Right atrium auricular region (tissue), 2 donors: ENCODE measurements around the gene RANBP2. TPM values are rescaled to one million over a fixed set of nuclear protein-coding genes. Genes with fewer than 3 reads are reported as not detected.
A peak's percentile ranks its signal among the peaks of the same experiment; 100 is the strongest.
"Not testable (repeated sequence)": the region's sequence is repeated elsewhere in the genome, so short reads cannot be mapped to it uniquely, and the experiment has no call there.

ENCODE experiments used
- DNase-seq: peaks from one replicate; pipeline ENCODE4 v3.0.0-alpha.2; 2019; ENCODE audit warnings: low spot score
- H3K27ac ChIP-seq, 2 donors: fragments of 200-600 bp; sonication (generic); 1 replicate in 1 of 2; 2 replicates in 1 of 2; pipeline ENCODE4 v1.5.1; 2016 to 2019
- H3K27me3 ChIP-seq, 2 donors: fragments of 200-600 bp; sonication (generic); one replicate each; pipeline versions ENCODE4 v1.5.1 to v1.6.0; 2017 to 2019
- H3K36me3 ChIP-seq: fragments of 200-600 bp; sonication (generic); one replicate; pipeline ENCODE4 v1.5.1; 2016
- H3K4me1 ChIP-seq, 2 donors: fragments of 200-600 bp; sonication (generic); one replicate each; pipeline versions ENCODE4 v1.5.1 to v1.6.0; 2017 to 2019
- H3K4me3 ChIP-seq, 2 donors: fragments of 200-600 bp; sonication (generic); 1 replicate in 1 of 2; 2 replicates in 1 of 2; pipeline ENCODE4 v1.5.1; 2017 to 2019; ENCODE audit warnings: mild to moderate bottlenecking in 1 of 2, moderate library complexity in 1 of 2
- H3K9me3 ChIP-seq, 2 donors: fragments of 200-600 bp; sonication (generic); one replicate each; pipeline ENCODE4 v1.5.1; 2019
- total RNA-seq, 2 donors: library from RNA; depleted of rRNA; stranded (reverse); fragments of >200 nt; gene quantifications; one replicate each; pipeline ENCODE4 v1.1.0, GENCODE V29; 2016
- TF ChIP-seq, protein P1 (sequence below), 2 donors: fragments of 200-600 bp; sonication (generic); IDR thresholded peaks; one replicate each; pipeline ENCODE4 v1.5.1; 2019; ENCODE audit warnings: antibody characterized with exemption in 2 of 2

The RANBP2 gene
- total RNA-seq, 2 donors from 2014 or later, result 45.8 to 52.4 TPM

DNA sequence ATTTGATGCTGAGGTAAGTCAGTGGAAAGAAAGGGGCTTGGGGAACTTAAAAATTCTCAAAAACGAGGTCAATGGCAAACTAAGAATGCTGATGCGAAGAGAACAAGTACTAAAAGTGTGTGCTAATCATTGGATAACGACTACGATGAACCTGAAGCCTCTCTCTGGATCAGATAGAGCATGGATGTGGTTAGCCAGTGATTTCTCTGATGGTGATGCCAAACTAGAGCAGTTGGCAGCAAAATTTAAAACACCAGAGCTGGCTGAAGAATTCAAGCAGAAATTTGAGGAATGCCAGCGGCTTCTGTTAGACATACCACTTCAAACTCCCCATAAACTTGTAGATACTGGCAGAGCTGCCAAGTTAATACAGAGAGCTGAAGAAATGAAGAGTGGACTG is 47.4 kb downstream of the RANBP2 start:
- not testable (repeated sequence) for H3K4me1 ChIP-seq, H3K9me3 ChIP-seq, H3K4me3 ChIP-seq, DNase-seq, H3K27me3 ChIP-seq, H3K27ac ChIP-seq
- H3K36me3 ChIP-seq, result peaks cover 29% of the 10 kb centered on the region

DNA sequence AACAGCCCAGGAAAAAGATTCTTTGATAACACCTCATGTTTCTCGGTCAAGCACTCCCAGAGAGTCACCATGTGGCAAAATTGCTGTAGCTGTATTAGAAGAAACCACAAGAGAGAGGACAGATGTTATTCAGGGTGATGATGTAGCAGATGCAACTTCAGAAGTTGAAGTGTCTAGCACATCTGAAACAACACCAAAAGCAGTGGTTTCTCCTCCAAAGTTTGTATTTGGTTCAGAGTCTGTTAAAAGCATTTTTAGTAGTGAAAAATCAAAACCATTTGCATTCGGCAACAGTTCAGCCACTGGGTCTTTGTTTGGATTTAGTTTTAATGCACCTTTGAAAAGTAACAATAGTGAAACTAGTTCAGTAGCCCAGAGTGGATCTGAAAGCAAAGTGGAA is 48.6 kb downstream of the RANBP2 start:
- peaks cover 27% of the 10 kb centered on the region for H3K36me3 ChIP-seq
- not testable (repeated sequence) for H3K9me3 ChIP-seq, H3K4me3 ChIP-seq, DNase-seq, H3K27ac ChIP-seq, H3K4me1 ChIP-seq, H3K27me3 ChIP-seq

DNA sequence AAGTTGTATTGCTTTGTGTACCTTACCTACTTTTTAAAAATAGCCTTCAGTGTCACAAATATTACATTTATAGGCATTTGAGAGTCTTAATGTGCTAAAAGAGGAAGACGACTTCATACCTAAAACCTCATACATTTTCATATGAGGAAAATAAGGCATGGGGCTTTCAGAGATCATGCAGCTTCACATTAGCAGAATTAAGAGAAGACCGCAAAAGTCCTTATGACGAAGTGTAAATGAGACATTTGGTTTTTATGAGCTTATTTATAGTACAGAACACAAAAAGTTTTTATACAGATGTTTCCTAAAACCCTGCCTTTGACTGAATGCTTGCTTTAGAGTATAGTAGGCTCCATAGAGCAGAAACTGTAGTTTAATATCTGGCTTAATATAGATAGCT is 57.2 kb downstream of the RANBP2 start:
- TF ChIP-seq, protein P1, sequence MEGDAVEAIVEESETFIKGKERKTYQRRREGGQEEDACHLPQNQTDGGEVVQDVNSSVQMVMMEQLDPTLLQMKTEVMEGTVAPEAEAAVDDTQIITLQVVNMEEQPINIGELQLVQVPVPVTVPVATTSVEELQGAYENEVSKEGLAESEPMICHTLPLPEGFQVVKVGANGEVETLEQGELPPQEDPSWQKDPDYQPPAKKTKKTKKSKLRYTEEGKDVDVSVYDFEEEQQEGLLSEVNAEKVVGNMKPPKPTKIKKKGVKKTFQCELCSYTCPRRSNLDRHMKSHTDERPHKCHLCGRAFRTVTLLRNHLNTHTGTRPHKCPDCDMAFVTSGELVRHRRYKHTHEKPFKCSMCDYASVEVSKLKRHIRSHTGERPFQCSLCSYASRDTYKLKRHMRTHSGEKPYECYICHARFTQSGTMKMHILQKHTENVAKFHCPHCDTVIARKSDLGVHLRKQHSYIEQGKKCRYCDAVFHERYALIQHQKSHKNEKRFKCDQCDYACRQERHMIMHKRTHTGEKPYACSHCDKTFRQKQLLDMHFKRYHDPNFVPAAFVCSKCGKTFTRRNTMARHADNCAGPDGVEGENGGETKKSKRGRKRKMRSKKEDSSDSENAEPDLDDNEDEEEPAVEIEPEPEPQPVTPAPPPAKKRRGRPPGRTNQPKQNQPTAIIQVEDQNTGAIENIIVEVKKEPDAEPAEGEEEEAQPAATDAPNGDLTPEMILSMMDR (IDR thresholded peaks at IDR 0.05), result no peak
- peaks cover 60% of the 10 kb centered on the region for H3K36me3 ChIP-seq
- no peaks in the 10 kb centered on the region for H3K4me1 ChIP-seq

DNA sequence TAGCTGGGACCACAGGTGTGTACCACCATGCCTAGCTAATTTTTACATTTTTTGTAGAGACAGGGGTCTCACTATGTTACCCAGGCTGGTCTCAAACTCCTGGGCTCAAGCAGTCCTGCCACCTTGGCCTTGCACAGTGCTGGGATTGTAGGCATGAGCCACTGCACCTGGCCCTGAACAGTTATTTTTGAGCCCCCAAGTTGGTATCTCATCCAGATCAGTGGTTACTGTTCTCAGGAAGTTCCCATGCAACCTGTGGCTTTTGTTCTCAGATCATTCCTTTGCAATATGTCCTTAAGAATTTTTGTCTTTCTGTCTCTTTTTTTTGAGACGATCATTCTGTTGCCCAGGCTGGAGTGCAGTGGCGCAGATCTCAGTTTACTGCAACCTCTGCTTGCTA is 59.6 kb downstream of the RANBP2 start:
- Histone ChIP-seq H3K4me1 (no peaks in the 10 kb centered on the region), H3K27me3 (no peaks in the 10 kb centered on the region), H3K9me3 (no peaks in the 10 kb centered on the region), H3K36me3 (peaks cover 60% of the 10 kb centered on the region), H3K27ac (no peak overlapping the region), H3K4me3 (no peak overlapping the region)
- no peak for DNase-seq
- TF ChIP-seq, protein P1 (IDR thresholded peaks at IDR 0.05), result no peak

More for the DNA sequence above, 57.2 kb downstream of the RANBP2 start:
- no peak for DNase-seq
- H3K27ac ChIP-seq, result no peak overlapping the region
- H3K9me3 ChIP-seq, result no peaks in the 10 kb centered on the region
- H3K4me3 ChIP-seq, result no peak overlapping the region
- H3K27me3 ChIP-seq, result no peaks in the 10 kb centered on the region

DNA sequence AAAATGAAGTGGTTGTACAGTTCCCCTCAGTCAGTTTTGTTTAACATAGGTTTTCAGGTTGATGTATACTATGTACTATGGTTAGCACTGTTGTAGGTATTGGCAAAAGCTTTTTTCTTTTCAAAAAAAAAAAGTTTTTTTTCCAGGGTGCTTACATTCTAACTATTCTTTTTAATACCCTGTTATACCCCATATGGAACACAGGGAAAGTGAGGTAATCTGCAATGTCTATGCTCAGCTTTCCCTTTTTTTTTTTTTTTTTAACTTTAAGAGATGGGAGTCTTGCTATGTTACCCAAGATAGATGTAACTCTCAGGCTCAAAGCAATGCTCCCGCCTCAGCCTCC is 66.7 kb downstream of the RANBP2 start:
- Histone ChIP-seq H3K4me3 (peak overlapping the region; percentile 64 to 77), H3K27ac (peak overlapping the region; percentile 71 to 75), H3K36me3 (peaks cover 20% of the 10 kb centered on the region), H3K27me3 (no peaks in the 10 kb centered on the region), H3K9me3 (no peaks in the 10 kb centered on the region), H3K4me1 (peaks cover 0 to 5% of the 10 kb centered on the region in 2 donors)
- TF ChIP-seq, protein P1 (IDR thresholded peaks at IDR 0.05), result no peak
- DNase-seq, result no peak

DNA sequence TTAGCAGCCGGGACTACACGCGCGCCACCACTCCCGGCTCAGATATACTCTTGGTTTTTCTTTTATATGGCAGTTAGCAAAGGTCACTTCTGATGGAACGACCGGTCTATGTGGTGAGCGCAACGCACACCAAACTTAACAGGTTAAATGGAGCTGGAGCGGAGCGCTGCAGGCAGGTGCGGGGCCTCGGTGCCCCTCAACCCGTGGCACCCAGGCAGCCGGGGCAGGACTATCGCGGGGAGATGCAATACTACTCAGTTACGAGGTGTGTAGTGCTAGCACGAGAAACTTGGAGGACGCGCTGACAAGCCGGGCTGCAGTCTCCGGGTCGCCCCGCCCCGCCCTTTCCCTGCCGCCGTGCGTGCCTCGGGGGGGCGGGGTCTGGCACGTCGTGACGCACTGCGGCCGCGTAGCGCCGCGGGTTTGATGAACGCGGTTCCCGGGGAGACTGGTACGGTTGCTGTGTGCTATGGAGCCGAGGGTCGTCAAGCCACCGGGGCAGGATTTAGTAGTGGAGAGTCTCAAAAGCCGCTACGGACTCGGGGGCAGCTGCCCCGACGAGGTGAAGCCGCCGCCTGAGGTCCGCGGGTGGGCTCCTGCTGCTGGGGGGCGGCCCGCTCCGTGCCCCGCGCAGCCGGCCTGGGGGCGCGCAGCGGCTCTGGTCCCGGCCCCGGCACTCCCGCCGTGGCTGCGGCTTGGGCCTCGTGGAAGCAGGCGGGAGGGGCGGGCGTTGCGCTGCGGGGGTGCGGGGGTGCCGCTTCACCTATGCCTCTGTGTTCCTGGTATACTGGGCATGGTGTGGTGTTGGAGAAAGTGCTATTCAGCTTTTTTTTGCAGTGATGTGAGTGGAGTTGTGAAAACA is 67.3 kb downstream of the RANBP2 start, which contains the start of gene CCDC138:
Gene CCDC138, plus strand, starts transcription at position 418 of the 862 bp plus-strand sequence. Its CDS starts 52 bp downstream, at position 470.
- Histone ChIP-seq H3K9me3 (no peaks in the 10 kb centered on the region), H3K27me3 (no peaks in the 10 kb centered on the region), H3K4me3 (peak within 1 kb of the TSS; percentile 64 to 77), H3K27ac (peak within 1 kb of the TSS; percentile 71 to 75), H3K4me1 (peaks cover 0 to 5% of the 10 kb centered on the region in 2 donors), H3K36me3 (peaks cover 15% of the 10 kb centered on the region)
- DNase-seq, result peak; percentile 88
- TF ChIP-seq, protein P1 (IDR thresholded peaks at IDR 0.05), result no peak

DNA sequence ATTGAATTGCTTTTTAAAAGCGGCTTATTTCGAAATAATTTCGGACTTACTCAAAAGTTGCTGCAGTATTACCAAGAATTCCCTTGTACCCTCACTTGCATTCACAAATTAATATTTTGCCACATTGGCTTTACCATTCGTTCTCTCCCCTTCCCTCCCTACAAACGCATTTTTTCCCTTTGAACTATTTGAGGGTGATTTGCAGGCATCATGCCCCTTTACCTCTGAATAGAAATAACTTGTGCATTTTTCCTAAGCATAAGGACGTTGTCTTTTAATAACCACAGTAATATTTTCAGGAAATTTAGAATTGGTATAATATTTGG is 67.9 kb downstream of the RANBP2 start:
- Histone ChIP-seq H3K4me1 (peaks cover 0 to 5% of the 10 kb centered on the region in 2 donors), H3K36me3 (peaks cover 15% of the 10 kb centered on the region), H3K27ac (peak overlapping the region; percentile 71 to 75), H3K9me3 (no peaks in the 10 kb centered on the region), H3K4me3 (peak overlapping the region; percentile 64 to 77), H3K27me3 (no peaks in the 10 kb centered on the region)
- no peak for DNase-seq
- TF ChIP-seq, protein P1 (IDR thresholded peaks at IDR 0.05), result no peak
